Psoas muscle (tissue), 8 donors: ENCODE data around the gene GPC6. TPM values are rescaled to one million over a fixed set of nuclear protein-coding genes. Genes with fewer than 3 reads are reported as not detected.

ENCODE experiments used
- ATAC-seq, 4 donors: fragments of 200-7000 bp; cut with Tn5 transposase; one replicate each; pipeline ENCODE4 v1.9.1; 2020; ENCODE audit warnings: moderate library complexity in 3 of 4, mild to moderate bottlenecking in 2 of 4
- DNase-seq, 2 donors: peaks; one replicate each; pipeline ENCODE4 v3.0.0-alpha.2; 2020
- H3K27ac ChIP-seq: fragments of 200-600 bp; one replicate; pipeline ENCODE4 v1.8.0; 2022
- H3K27me3 ChIP-seq, 3 donors: fragments of 200-600 bp in 1 of 3; one replicate each; pipeline versions ENCODE4 v1.6.1 to v1.8.0; 2013 to 2022; ENCODE audit warnings: low read length in 2 of 3, mild to moderate bottlenecking in 2 of 3, moderate library complexity in 1 of 3; ENCODE audit not compliant: insufficient read depth in 3 of 3
- H3K36me3 ChIP-seq, 2 donors: fragments of 200-600 bp in 1 of 2; one replicate each; pipeline versions ENCODE4 v1.6.1 to v1.8.0; 2013 to 2022; ENCODE audit warnings: low read depth in 1 of 2, mild to moderate bottlenecking in 1 of 2, moderate library complexity in 1 of 2; ENCODE audit not compliant: insufficient read depth in 1 of 2
- H3K4me1 ChIP-seq: fragments of 200-600 bp; one replicate; pipeline ENCODE4 v1.8.0; 2022
- H3K4me3 ChIP-seq: fragments of 200-600 bp; one replicate; pipeline ENCODE4 v1.8.0; 2022; ENCODE audit warnings: mild to moderate bottlenecking
- H3K9me3 ChIP-seq: fragments of 200-600 bp; one replicate; pipeline ENCODE4 v1.8.0; 2022
- WGBS, 3 donors: extraction: QIAGEN DNeasy Blood & Tissue Kit; methylation state at CpG; one replicate each; pipeline versions ENCODE4 v1.1.6 to v1.1.7; 2013; 5-methylcytosine and 5-hydroxymethylcytosine counted together
- intact Hi-C, 2 donors: fragments of 100-400 bp; cut with DNase I; formaldehyde crosslinking; loops; one replicate each; pipeline versions ENCODE4 v1.11.0 to v1.14.2; 2022
- polyA plus RNA-seq, 3 donors: library from polyadenylated mRNA; stranded (reverse); fragments of 200-250 nt; gene quantifications; one replicate each; pipeline ENCODE4 v1.2.3, GENCODE V29; 2013
- total RNA-seq, 4 donors: library from RNA; stranded (reverse); fragmentation: NEBNext Ultra II Directional in 2 of 4; extraction: Animal tissue kit (Norgen Biotek cat#: 25700) in 2 of 4; gene quantifications; one replicate each; pipeline versions ENCODE4 v1.2.1 to v1.2.4, GENCODE V29; 2021 to 2023
- TF ChIP-seq, protein P1 (sequence below): fragments of 200-600 bp; IDR thresholded peaks from one replicate; pipeline ENCODE4 v1.8.0; 2022; ENCODE audit warnings: antibody characterized with exemption
- donor health status: healthy with polysubstance abuse.
- donor health status: DM: no; HTN: no; CAD: no; lungs with moderate emphysema.
- donor health status: Bipolar disorder and iron deficiency.
- donor health status: healthy.
- donor health status: DM: yes; HTN: yes; CAD: no.
- donor health status: DM: no; HTN: no; CAD: no.
- donor health status: DM: no; HTN: no; CAD: no.
- donor health status: DM: yes; HTN: yes; CAD: no.

GPC6 gene
- total and polyA plus RNA-seq, 7 donors = 0.07 to 3.7 (median 0.57) TPM

DNA sequence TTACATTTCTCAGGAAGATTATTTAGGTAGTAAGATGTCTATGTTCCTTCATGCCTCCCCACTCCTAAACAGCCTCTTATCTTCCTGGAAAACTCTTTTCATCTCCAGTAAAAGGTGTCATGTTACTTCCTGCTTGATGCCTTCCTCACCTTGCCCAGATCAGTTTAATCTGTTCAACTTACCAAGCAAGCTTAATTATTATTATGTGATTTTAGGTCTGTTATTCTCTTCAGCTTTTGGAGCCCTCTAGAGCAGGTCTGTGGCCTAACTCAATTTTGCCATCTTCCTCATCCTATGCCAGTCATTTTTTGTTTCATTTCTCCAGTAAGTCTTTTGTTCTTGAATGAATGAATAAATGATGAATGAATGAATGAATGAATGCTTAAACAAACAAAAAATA lies 724.5 kb downstream of the GPC6 start:
- H3K27me3 ChIP-seq = no peaks in the 10 kb centered on the region
- H3K9me3 ChIP-seq = no peaks in the 10 kb centered on the region
- intact Hi-C loops = no loop called here
- DNase-seq (no peak), ATAC-seq (no peak)
- H3K36me3 ChIP-seq = no peaks in the 10 kb centered on the region
- H3K4me1 ChIP-seq = no peaks in the 10 kb centered on the region
- no peak overlapping the region for H3K27ac ChIP-seq
- TF ChIP-seq, protein P1, sequence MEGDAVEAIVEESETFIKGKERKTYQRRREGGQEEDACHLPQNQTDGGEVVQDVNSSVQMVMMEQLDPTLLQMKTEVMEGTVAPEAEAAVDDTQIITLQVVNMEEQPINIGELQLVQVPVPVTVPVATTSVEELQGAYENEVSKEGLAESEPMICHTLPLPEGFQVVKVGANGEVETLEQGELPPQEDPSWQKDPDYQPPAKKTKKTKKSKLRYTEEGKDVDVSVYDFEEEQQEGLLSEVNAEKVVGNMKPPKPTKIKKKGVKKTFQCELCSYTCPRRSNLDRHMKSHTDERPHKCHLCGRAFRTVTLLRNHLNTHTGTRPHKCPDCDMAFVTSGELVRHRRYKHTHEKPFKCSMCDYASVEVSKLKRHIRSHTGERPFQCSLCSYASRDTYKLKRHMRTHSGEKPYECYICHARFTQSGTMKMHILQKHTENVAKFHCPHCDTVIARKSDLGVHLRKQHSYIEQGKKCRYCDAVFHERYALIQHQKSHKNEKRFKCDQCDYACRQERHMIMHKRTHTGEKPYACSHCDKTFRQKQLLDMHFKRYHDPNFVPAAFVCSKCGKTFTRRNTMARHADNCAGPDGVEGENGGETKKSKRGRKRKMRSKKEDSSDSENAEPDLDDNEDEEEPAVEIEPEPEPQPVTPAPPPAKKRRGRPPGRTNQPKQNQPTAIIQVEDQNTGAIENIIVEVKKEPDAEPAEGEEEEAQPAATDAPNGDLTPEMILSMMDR = no peak
- no peak overlapping the region for H3K4me3 ChIP-seq

DNA sequence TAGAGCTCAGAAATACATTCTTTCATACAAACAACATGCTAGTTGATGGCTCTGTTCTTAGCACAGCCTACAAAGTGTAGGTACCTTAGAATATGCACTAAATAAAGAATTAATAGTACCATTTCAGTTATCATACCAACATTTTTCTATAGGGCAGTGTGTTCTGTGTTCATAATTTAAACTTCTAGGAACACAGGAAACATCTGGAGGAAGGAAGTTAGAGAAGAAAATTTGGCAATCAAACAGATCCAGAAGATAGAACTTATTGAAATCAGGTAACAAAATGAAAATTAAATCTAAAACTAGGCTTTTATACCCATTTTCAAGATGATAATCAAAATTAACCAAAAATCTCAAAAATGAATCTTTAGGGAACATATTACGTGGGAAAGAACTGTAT lies 725.3 kb downstream of the GPC6 start:
- no peaks in the 10 kb centered on the region for H3K36me3 ChIP-seq
- TF ChIP-seq, protein P1 = no peak
- no peak overlapping the region for H3K27ac ChIP-seq
- H3K4me3 ChIP-seq = no peak overlapping the region
- 96 to 98% (median 98%) methylated on average over 1 of the region's 1 CpG for WGBS, 3 donors
- H3K27me3 ChIP-seq = no peaks in the 10 kb centered on the region
- no peaks in the 10 kb centered on the region for H3K9me3 ChIP-seq
- ATAC-seq = no peak
- H3K4me1 ChIP-seq = no peaks in the 10 kb centered on the region
- no peak for DNase-seq
- intact Hi-C loops = no loop called here

DNA sequence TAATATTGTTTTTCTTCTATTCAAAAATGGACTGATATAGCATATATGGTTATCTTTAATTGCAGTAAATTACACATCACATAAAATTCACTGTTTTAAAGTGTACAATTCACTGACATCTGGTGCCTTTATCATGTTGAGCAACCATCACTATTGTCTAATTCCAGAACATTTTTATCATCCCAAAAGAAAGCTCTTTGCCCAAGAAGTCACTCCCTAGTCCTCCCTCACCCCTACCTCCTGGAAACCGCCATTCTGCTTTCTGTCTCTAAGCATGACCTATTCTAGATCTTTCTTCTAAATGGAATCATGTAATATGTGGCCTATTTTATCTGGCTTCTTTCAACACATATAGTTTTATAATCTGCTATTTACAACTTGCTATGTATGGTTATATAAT lies 727.2 kb downstream of the GPC6 start:
- no peaks in the 10 kb centered on the region for H3K36me3 ChIP-seq
- no peaks in the 10 kb centered on the region for H3K4me1 ChIP-seq
- no peak overlapping the region for H3K27ac ChIP-seq
- H3K9me3 ChIP-seq = no peaks in the 10 kb centered on the region
- no peak for DNase-seq
- 96 to 97% (median 97%) methylated on average over 1 of the region's 1 CpG for WGBS, 3 donors
- TF ChIP-seq, protein P1 = no peak
- H3K4me3 ChIP-seq = no peak overlapping the region
- intact Hi-C loops = no loop called here
- ATAC-seq = no peak
- peaks cover 0 to 2% (median 0%) of the 10 kb centered on the region in 3 donors for H3K27me3 ChIP-seq

DNA sequence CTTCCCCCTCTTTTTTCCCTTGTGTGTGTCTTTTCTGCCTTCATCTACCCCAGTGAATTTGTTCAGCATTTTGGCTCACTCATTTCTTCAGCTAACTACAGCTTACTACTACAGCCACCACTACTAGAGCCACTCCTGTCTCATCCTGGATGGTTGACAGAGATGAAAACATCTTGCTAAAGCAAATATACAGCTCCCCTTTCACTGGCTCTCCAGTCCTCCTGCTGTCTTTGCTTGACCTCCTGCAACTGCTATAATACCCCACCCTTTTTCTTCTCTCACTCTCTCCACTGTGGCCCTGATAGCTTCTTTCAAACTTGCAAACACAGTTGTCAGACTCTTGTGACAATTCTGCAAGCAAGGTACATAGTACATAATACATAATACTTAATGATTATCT lies 729.3 kb downstream of the GPC6 start:
- TF ChIP-seq, protein P1 = no peak
- no peaks in the 10 kb centered on the region for H3K9me3 ChIP-seq
- no peak for ATAC-seq
- no peak overlapping the region for H3K4me3 ChIP-seq
- intact Hi-C loops = no loop called here
- no peak overlapping the region for H3K27ac ChIP-seq
- H3K27me3 ChIP-seq = peaks cover 0 to 2% (median 0%) of the 10 kb centered on the region in 3 donors
- no peaks in the 10 kb centered on the region for H3K4me1 ChIP-seq
- no peak for DNase-seq
- H3K36me3 ChIP-seq = no peaks in the 10 kb centered on the region

DNA sequence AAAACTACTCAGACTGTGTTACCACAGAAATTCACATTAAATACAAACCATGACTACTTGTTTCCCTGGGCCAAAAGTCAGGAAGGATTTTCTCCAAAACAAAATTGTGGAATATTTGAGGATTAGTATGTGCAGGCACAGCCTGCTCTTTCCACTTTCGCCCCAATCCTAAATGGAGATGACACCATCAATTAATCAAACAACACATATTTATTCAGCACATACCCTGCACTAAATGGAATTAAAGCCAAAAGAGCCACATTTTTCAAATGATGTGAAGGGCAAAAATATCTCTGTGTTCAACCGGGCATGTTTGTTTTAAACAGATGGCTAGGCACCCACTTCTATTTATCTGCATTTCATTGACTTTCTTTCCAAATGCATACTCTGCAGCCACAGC lies 729.8 kb downstream of the GPC6 start:
- 33 to 60% (median 40%) methylated on average over 2 of the region's 2 CpGs for WGBS, 3 donors
- intact Hi-C loops = no loop called here
- TF ChIP-seq, protein P1 = no peak

More for the DNA sequence above, 729.8 kb downstream of the GPC6 start:
- ATAC-seq = no peak
- Histone ChIP-seq H3K36me3 (no peaks in the 10 kb centered on the region), H3K4me3 (no peak overlapping the region), H3K9me3 (no peaks in the 10 kb centered on the region), H3K4me1 (no peaks in the 10 kb centered on the region), H3K27me3 (peaks cover 0 to 2% (median 0%) of the 10 kb centered on the region in 3 donors), H3K27ac (no peak overlapping the region)
- no peak for DNase-seq
